ENCODE data around the gene SPG7. TPM values are rescaled to one million over a fixed set of nuclear protein-coding genes. Genes with fewer than 3 reads are reported as not detected.
A peak's percentile ranks its signal among the peaks of the same experiment; 100 is the strongest.

The SPG7 gene
- total RNA-seq, 1 experiment from 2014 or later = 118 TPM

DNA sequence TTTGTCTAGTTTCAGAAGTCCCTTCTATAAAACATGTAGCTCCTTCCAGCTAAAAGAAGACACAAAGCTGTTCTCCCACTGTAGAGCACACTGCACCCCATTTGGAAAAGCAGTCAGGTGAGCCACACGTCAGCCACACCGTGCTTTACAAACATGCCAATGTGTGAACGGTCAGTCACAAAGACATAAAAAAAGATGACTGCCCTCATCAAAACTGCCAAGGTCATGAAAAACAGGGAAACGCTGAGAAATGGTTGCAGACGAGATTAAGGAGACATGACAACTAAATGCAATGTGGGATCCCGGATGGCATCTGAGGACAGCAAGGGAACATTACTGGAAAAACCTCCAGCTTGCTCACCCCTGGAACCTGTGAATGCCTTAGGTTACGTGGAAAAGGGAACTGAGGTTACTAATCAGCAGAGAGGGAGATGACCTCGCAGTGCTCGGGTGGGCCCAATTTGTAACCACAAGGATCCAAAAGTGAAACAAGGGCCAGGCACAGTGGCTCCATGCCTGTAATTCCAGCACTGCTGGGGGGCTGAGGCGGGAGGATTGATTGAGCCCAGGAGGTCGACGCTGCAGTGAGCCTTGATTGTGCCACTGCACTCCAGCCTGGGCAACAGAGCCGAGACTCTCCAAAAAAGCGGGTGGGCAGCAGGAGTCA lies 25.9 kb upstream of the SPG7 start:
- CTCF ChIA-PET = interaction anchor here (0.6 kb wide), 1 partner anchor 86 kb away, joined by 4 read pairs; no protein-coding TSS in a partner anchor
- no peak; the same call in 1 of the 2 replicates for ATAC-seq
- Histone ChIP-seq H3K4me3 (ENCODE audit: low read depth in 2 of 2, low read length in 2 of 2) (no peak overlapping the region), H3K36me3 (ENCODE audit: control insufficient read depth, insufficient read depth, low read length) (no peaks in the 10 kb centered on the region), H3K9me3 (ENCODE audit: control insufficient read depth, insufficient read depth, low read depth, low read length) (no peaks in the 10 kb centered on the region), H3K4me1 (ENCODE audit: control insufficient read depth, insufficient read depth, low read length) (peaks cover 55% of the 10 kb centered on the region), H3K27ac (ENCODE audit: low read length) (no peak overlapping the region), H3K27me3 (ENCODE audit: control insufficient read depth, insufficient read depth, low read length) (no peaks in the 10 kb centered on the region)
- POLR2A ChIA-PET = no interaction called here
- intact Hi-C loops (cut with micrococcal nuclease; ENCODE audit: unreplicated experiment) = no loop called here
- BruUV-seq (replicated peaks) = no TSS peak
- in situ Hi-C loops (cut with HindIII; ENCODE audit: low pct_unique_long_range_greater_than_20kb, low sequenced_read_pairs) = no loop called here
- no peak for DNase-seq (ENCODE audit: low read depth, low spot score)
- no peak for TF ChIP-seq POLR2AphosphoS5 (IDR thresholded peaks at IDR 0.05; ENCODE audit: low read depth, low read length)
- TF ChIP-seq TCF7L2 (IDR thresholded peaks at IDR 0.05; ENCODE audit: low read depth, low read length) = no peak
- TF ChIP-seq, protein P1, sequence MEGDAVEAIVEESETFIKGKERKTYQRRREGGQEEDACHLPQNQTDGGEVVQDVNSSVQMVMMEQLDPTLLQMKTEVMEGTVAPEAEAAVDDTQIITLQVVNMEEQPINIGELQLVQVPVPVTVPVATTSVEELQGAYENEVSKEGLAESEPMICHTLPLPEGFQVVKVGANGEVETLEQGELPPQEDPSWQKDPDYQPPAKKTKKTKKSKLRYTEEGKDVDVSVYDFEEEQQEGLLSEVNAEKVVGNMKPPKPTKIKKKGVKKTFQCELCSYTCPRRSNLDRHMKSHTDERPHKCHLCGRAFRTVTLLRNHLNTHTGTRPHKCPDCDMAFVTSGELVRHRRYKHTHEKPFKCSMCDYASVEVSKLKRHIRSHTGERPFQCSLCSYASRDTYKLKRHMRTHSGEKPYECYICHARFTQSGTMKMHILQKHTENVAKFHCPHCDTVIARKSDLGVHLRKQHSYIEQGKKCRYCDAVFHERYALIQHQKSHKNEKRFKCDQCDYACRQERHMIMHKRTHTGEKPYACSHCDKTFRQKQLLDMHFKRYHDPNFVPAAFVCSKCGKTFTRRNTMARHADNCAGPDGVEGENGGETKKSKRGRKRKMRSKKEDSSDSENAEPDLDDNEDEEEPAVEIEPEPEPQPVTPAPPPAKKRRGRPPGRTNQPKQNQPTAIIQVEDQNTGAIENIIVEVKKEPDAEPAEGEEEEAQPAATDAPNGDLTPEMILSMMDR (IDR thresholded peaks at IDR 0.05) = no peak
- no peak for TF ChIP-seq SIN3A (IDR thresholded peaks at IDR 0.05; ENCODE audit: borderline replicate concordance, insufficient read depth, low read depth, low read length)
- TF ChIP-seq, protein P2, sequence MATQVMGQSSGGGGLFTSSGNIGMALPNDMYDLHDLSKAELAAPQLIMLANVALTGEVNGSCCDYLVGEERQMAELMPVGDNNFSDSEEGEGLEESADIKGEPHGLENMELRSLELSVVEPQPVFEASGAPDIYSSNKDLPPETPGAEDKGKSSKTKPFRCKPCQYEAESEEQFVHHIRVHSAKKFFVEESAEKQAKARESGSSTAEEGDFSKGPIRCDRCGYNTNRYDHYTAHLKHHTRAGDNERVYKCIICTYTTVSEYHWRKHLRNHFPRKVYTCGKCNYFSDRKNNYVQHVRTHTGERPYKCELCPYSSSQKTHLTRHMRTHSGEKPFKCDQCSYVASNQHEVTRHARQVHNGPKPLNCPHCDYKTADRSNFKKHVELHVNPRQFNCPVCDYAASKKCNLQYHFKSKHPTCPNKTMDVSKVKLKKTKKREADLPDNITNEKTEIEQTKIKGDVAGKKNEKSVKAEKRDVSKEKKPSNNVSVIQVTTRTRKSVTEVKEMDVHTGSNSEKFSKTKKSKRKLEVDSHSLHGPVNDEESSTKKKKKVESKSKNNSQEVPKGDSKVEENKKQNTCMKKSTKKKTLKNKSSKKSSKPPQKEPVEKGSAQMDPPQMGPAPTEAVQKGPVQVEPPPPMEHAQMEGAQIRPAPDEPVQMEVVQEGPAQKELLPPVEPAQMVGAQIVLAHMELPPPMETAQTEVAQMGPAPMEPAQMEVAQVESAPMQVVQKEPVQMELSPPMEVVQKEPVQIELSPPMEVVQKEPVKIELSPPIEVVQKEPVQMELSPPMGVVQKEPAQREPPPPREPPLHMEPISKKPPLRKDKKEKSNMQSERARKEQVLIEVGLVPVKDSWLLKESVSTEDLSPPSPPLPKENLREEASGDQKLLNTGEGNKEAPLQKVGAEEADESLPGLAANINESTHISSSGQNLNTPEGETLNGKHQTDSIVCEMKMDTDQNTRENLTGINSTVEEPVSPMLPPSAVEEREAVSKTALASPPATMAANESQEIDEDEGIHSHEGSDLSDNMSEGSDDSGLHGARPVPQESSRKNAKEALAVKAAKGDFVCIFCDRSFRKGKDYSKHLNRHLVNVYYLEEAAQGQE (IDR thresholded peaks at IDR 0.05; ENCODE audit: insufficient read depth in 1 of 2, low read depth in 2 of 2, low read length in 1 of 2) = no peak

DNA sequence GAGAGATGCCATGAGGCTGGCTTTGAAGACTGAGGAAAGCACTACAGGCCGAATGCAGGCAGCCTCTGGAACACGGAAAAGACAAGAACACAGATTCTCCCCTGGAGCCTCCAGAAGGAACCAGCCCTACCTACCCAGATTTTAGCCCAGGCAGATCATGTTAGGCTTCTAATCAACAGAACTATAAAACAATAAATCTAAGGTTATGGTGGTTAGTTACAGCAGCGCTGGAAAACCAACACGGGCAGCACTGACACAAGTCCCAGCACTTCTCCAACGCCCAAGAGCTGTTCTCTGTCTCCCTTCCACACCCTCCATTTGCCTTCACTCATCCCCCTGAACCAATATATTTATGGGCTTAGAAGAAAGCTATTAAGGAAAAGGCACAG lies 25.4 kb upstream of the SPG7 start:
- CTCF ChIA-PET = interaction anchor here (0.6 kb wide), 1 partner anchor 87 kb away, joined by 4 read pairs; no protein-coding TSS in a partner anchor
- intact Hi-C loops (cut with micrococcal nuclease; ENCODE audit: unreplicated experiment) = no loop called here
- POLR2A ChIA-PET = no interaction called here

More for the DNA sequence above, 25.4 kb upstream of the SPG7 start:
- Histone ChIP-seq H3K27ac (ENCODE audit: low read length) (no peak overlapping the region), H3K4me3 (ENCODE audit: low read depth in 2 of 2, low read length in 2 of 2) (no peak overlapping the region), H3K4me1 (ENCODE audit: control insufficient read depth, insufficient read depth, low read length) (peaks cover 57% of the 10 kb centered on the region), H3K27me3 (ENCODE audit: control insufficient read depth, insufficient read depth, low read length) (no peaks in the 10 kb centered on the region), H3K36me3 (ENCODE audit: control insufficient read depth, insufficient read depth, low read length) (no peaks in the 10 kb centered on the region), H3K9me3 (ENCODE audit: control insufficient read depth, insufficient read depth, low read depth, low read length) (no peaks in the 10 kb centered on the region)
- ATAC-seq (peak; percentile 28; the same call in 1 of the 2 replicates), DNase-seq (ENCODE audit: low read depth, low spot score) (no peak)
- in situ Hi-C loops (cut with HindIII; ENCODE audit: low pct_unique_long_range_greater_than_20kb, low sequenced_read_pairs) = no loop called here
- BruUV-seq (replicated peaks) = no TSS peak
- no peak for TF ChIP-seq SIN3A (IDR thresholded peaks at IDR 0.05; ENCODE audit: borderline replicate concordance, insufficient read depth, low read depth, low read length)
- TF ChIP-seq, protein P2 (IDR thresholded peaks at IDR 0.05; ENCODE audit: insufficient read depth in 1 of 2, low read depth in 2 of 2, low read length in 1 of 2) = no peak
- no peak for TF ChIP-seq POLR2AphosphoS5 (IDR thresholded peaks at IDR 0.05; ENCODE audit: low read depth, low read length)
- TF ChIP-seq, protein P1 (IDR thresholded peaks at IDR 0.05) = no peak
- no peak for TF ChIP-seq TCF7L2 (IDR thresholded peaks at IDR 0.05; ENCODE audit: low read depth, low read length)
